Measurements from ENCODE around the gene SPATA6L.

DNA sequence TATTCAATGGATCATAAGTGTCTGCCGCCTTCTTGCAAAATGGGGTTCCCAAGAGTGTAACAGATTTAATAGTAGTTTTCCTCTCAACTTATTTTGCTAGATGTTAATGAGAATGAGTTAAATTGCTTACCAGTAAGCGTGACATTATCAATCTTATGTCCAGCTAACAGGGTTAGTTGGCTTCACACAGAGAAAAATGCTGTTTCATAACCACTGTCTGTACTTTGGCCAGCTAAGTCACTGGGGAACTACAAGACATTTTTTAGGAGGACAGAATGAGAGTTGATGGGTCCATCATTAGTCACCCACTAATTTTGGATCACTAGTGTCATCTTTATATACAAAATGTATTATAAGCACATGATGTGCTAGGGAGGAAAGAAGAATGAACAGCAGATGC, 14.5 kb upstream of the SPATA6L start:
- TF ChIP-seq, protein P1, sequence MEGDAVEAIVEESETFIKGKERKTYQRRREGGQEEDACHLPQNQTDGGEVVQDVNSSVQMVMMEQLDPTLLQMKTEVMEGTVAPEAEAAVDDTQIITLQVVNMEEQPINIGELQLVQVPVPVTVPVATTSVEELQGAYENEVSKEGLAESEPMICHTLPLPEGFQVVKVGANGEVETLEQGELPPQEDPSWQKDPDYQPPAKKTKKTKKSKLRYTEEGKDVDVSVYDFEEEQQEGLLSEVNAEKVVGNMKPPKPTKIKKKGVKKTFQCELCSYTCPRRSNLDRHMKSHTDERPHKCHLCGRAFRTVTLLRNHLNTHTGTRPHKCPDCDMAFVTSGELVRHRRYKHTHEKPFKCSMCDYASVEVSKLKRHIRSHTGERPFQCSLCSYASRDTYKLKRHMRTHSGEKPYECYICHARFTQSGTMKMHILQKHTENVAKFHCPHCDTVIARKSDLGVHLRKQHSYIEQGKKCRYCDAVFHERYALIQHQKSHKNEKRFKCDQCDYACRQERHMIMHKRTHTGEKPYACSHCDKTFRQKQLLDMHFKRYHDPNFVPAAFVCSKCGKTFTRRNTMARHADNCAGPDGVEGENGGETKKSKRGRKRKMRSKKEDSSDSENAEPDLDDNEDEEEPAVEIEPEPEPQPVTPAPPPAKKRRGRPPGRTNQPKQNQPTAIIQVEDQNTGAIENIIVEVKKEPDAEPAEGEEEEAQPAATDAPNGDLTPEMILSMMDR (IDR thresholded peaks at IDR 0.05), result no peak
- no peak for TF ChIP-seq POLR2A (IDR thresholded peaks at IDR 0.05)
